Loucy (cell line): ENCODE data around the gene SPN.

Source experiments
- EZH2phosphoT487 ChIP-seq: fragments of 200-600 bp; IDR thresholded peaks from 2 replicates; pipeline ENCODE4 v1.6.1; 2018; ENCODE audit warnings: antibody characterized with exemption, mild to moderate bottlenecking, moderate library complexity, borderline replicate concordance
- TF ChIP-seq, protein P1 (sequence below): fragments of 200-600 bp; sonication (generic); conservative IDR thresholded peaks from 2 replicates; pipeline ENCODE4 v1.5.1; 2014; ENCODE audit warnings: mild to moderate bottlenecking, antibody characterized with exemption, low read length

DNA sequence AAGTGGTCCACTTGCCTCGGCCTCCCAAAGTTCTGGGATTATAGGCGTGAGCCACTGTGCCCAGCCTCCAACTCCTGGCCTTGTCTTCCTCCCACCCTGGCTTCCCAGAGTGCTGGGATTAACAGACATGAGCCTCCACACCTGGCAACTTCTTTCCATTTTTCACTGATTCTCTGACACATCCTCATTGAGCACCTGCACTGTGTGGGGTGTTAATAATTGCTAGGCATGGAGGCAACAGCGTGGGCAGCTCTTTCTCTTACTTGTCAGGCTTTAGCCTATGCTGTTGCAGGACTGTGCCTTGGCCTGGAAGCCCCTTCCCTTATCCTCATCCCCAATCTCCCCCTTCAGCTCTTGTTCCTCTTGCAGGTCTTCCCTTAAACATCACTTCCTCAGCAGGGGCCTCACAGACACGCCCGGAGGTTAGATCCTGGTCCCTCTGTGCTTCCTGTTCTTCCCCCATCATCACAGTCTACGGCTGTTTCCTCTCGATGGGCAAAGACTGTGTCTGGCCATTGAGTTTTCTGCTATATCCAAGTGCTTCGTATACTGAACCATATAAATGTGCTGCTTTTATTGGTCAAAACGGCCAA lies 23.8 kb downstream of the SPN start:
- TF ChIP-seq, protein P1, sequence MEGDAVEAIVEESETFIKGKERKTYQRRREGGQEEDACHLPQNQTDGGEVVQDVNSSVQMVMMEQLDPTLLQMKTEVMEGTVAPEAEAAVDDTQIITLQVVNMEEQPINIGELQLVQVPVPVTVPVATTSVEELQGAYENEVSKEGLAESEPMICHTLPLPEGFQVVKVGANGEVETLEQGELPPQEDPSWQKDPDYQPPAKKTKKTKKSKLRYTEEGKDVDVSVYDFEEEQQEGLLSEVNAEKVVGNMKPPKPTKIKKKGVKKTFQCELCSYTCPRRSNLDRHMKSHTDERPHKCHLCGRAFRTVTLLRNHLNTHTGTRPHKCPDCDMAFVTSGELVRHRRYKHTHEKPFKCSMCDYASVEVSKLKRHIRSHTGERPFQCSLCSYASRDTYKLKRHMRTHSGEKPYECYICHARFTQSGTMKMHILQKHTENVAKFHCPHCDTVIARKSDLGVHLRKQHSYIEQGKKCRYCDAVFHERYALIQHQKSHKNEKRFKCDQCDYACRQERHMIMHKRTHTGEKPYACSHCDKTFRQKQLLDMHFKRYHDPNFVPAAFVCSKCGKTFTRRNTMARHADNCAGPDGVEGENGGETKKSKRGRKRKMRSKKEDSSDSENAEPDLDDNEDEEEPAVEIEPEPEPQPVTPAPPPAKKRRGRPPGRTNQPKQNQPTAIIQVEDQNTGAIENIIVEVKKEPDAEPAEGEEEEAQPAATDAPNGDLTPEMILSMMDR = no peak
- TF ChIP-seq EZH2phosphoT487 = no peak
